K562 (cell line): ENCODE measurements around the gene ICAM1. TPM values are rescaled to one million over a fixed set of nuclear protein-coding genes. Genes with fewer than 3 reads are reported as not detected.

Source experiments
- ATAC-seq: fragments of 200-7000 bp; cut with Tn5 transposase; 3 replicates; pipeline ENCODE4 v1.9.1; 2020; ENCODE audit warnings: moderate library complexity
- BruUV-seq: library from RNA; stranded (reverse); fragments of 400-500 nt; replicated peaks from 2 replicates; lab custom pipeline; 2021; lab: Mats Ljungman, UMichigan
- CTCF ChIA-PET: fragments of 300-600 bp; formaldehyde crosslinking; extraction: SDS; loops from one replicate; lab custom pipeline; 2021; ENCODE audit warnings: low intra/inter-chr PET ratio; lab: Yijun Ruan, JAX
- POLR2A ChIA-PET: fragments of 300-600, 350-650 bp; sonication (Branson Sonifier 250); formaldehyde crosslinking; extraction: SDS; loops from one replicate; lab custom pipeline; 2021; ENCODE audit warnings: antibody characterized with exemption, inconsistent platforms; lab: Yijun Ruan, JAX
- DNase-seq, 4 experiments: peaks; one replicate each; pipeline versions ENCODE4 v3.0.0 to v3.0.0-alpha.2; 2011 to 2018; ENCODE audit warnings: low spot score in 3 of 4, mixed read lengths in 3 of 4; ENCODE audit errors: extremely low read depth in 1 of 4
- FAIRE-seq: peaks from 2 replicates; lab custom pipeline; 2011; peaks lifted over from hg19 to GRCh38; lab: Jason Lieb, UNC
- H2AFZ ChIP-seq: 2 replicates; pipeline ENCODE4 v1.6.0; 2011; ENCODE audit warnings: low read depth, low read length, control low read depth, inconsistent platforms
- H3K27ac ChIP-seq: fragments of 200-600 bp; 3 replicates; pipeline ENCODE4 v1.8.0; 2011; ENCODE audit warnings: low read depth, mild to moderate bottlenecking, control low read depth, inconsistent platforms, low read length, moderate library complexity, mixed read lengths; ENCODE audit errors: extremely low read depth
- H3K27me3 ChIP-seq, 2 experiments: fragments of 300-600 bp in 1 of 2; 2 replicates in 1 of 2; 3 replicates in 1 of 2; pipeline versions ENCODE4 v1.6.0 to v1.8.0; 2011; ENCODE audit warnings: inconsistent platforms in 2 of 2, low read length in 2 of 2, mild to moderate bottlenecking in 1 of 2, mixed read lengths in 1 of 2, moderate library complexity in 1 of 2; ENCODE audit not compliant: control insufficient read depth in 2 of 2, insufficient read depth in 2 of 2
- H3K36me3 ChIP-seq: fragments of 300-600 bp; 3 replicates; pipeline ENCODE4 v1.8.0; 2011; ENCODE audit warnings: mild to moderate bottlenecking, low read length, inconsistent platforms; ENCODE audit not compliant: control insufficient read depth, insufficient read depth
- H3K4me1 ChIP-seq, 2 experiments: fragments of 200-600 bp in 1 of 2; replicated peaks in 1 of 2; 2 replicates in 1 of 2; 3 replicates in 1 of 2; pipeline versions ENCODE4 v1.5.1 to v1.8.0; 2011; ENCODE audit warnings: inconsistent platforms in 2 of 2, low read length in 2 of 2, mild to moderate bottlenecking in 1 of 2, mixed read lengths in 1 of 2, moderate library complexity in 1 of 2; ENCODE audit not compliant: control insufficient read depth in 2 of 2, insufficient read depth in 2 of 2
- H3K4me2 ChIP-seq: 2 replicates; pipeline ENCODE4 v1.6.1; 2011; ENCODE audit warnings: low read length, control low read depth, inconsistent platforms, mixed read lengths; ENCODE audit not compliant: insufficient read depth
- H3K4me3 ChIP-seq: fragments of 200-600 bp; sonication (generic), shearing (Covaris generic); 2 replicates; pipeline ENCODE4 v1.5.1; 2016; ENCODE audit warnings: control low read depth, inconsistent platforms
- H3K79me2 ChIP-seq: fragments of 200-600 bp; 3 replicates; pipeline ENCODE4 v1.8.0; 2011; ENCODE audit warnings: low read length, inconsistent platforms; ENCODE audit not compliant: control insufficient read depth, insufficient read depth
- H3K9ac ChIP-seq, 2 experiments: 2 replicates each; pipeline versions ENCODE4 v1.6.0 to v1.6.1; 2011; ENCODE audit warnings: low read depth in 2 of 2, low read length in 2 of 2, control low read depth in 1 of 2, inconsistent platforms in 1 of 2, mild to moderate bottlenecking in 1 of 2, mixed read lengths in 1 of 2; ENCODE audit not compliant: insufficient read depth in 1 of 2
- H3K9me1 ChIP-seq: one replicate; pipeline ENCODE4 v1.6.0; 2011; ENCODE audit warnings: inconsistent platforms, mild to moderate bottlenecking, low read length, moderate library complexity; ENCODE audit not compliant: control insufficient read depth, insufficient read depth
- H3K9me3 ChIP-seq: replicated peaks from 2 replicates; pipeline ENCODE4 v1.5.1; 2011; ENCODE audit warnings: low read depth, low read length, inconsistent platforms; ENCODE audit not compliant: control insufficient read depth, insufficient read depth
- H4K20me1 ChIP-seq: replicated peaks from 2 replicates; pipeline ENCODE4 v1.6.1; 2011; ENCODE audit warnings: low read length, inconsistent platforms, mixed read lengths; ENCODE audit not compliant: control insufficient read depth, insufficient read depth
- CAMTA2 ChIP-seq: fragments of 250-450 bp; sonication (Bioruptor Pico); conservative IDR thresholded peaks from 2 replicates; pipeline ENCODE4 v1.5.1; 2022
- CHD4 ChIP-seq: fragments of 200-600 bp; sonication (generic); IDR thresholded peaks from 3 replicates; pipeline ENCODE4 v1.6.1; 2012; ENCODE audit warnings: low read depth, mild to moderate bottlenecking, mixed read lengths, low read length, inconsistent platforms; ENCODE audit not compliant: insufficient read depth, insufficient replicate concordance, poor library complexity, severe bottlenecking
- HDAC8 ChIP-seq: fragments of 450-650 bp; IDR thresholded peaks from 2 replicates; pipeline ENCODE4 v1.6.1; 2016; ENCODE audit warnings: mild to moderate bottlenecking, missing genetic modification characterization, moderate library complexity, missing compliant biosample characterization
- MCM7 ChIP-seq, 2 experiments: fragments of 450-650 bp; IDR thresholded peaks; 2 replicates each; pipeline ENCODE4 v1.6.1; 2016 to 2018
- NFRKB ChIP-seq: fragments of 450-650 bp; IDR thresholded peaks from 2 replicates; pipeline ENCODE4 v1.6.1; 2016; ENCODE audit warnings: low read depth
- PCBP1 ChIP-seq: fragments of 200-400 bp; formaldehyde crosslinking; IDR thresholded peaks from 2 replicates; pipeline ENCODE4 v1.6.1; 2018; ENCODE audit warnings: mild to moderate bottlenecking, low read depth, low read length; ENCODE audit not compliant: poor library complexity, severe bottlenecking
- POLR2H ChIP-seq: IDR thresholded peaks from 2 replicates; pipeline ENCODE4 v1.6.1; 2016; ENCODE audit warnings: missing genetic modification characterization, low read depth, mild to moderate bottlenecking, control low read depth, missing compliant biosample characterization, moderate library complexity
- PRMT5 ChIP-seq: sonication (generic); formaldehyde crosslinking; IDR thresholded peaks from 2 replicates; pipeline ENCODE4 v1.5.0; 2020; ENCODE audit warnings: missing genetic modification reagents
- SIRT6 ChIP-seq: IDR thresholded peaks from one replicate; pipeline ENCODE4 v1.6.1; 2012; ENCODE audit warnings: low read depth, mild to moderate bottlenecking, control low read depth, inconsistent platforms, low read length, moderate library complexity
- SPI1 ChIP-seq: IDR thresholded peaks from 2 replicates; pipeline ENCODE4 v1.6.1; 2011; ENCODE audit warnings: low read depth, low read length, control low read depth, borderline replicate concordance
- TEAD1 ChIP-seq, 2 experiments: fragments of 450-650 bp in 1 of 2; sonication (generic) in 1 of 2; formaldehyde crosslinking; IDR thresholded peaks; 2 replicates each; pipeline versions ENCODE4 v1.4.0 to v1.8.0; 2020 to 2022; ENCODE audit warnings: mild to moderate bottlenecking in 2 of 2, missing genetic modification reagents in 1 of 2
- ZMIZ1 ChIP-seq, 2 experiments: fragments of 150-350 bp in 1 of 2; IDR thresholded peaks; 2 replicates each; pipeline ENCODE4 v1.6.1; 2012 to 2016; ENCODE audit warnings: low read depth in 2 of 2, low read length in 2 of 2, mild to moderate bottlenecking in 1 of 2, moderate library complexity in 1 of 2
- ZNF398 ChIP-seq: fragments of 250-450 bp; sonication (Bioruptor Pico); IDR thresholded peaks from 2 replicates; pipeline ENCODE4 v1.8.0; 2021; ENCODE audit warnings: moderate library complexity, mild to moderate bottlenecking, inconsistent platforms
- ZSCAN29 ChIP-seq: fragments of 450-650 bp; IDR thresholded peaks from 2 replicates; pipeline ENCODE4 v1.6.1; 2017
- WGBS: fragments of 100-300 bp; shearing (Covaris generic); methylation state at CpG from one replicate; pipeline ENCODE4 v1.1.6; 2016; ENCODE audit warnings: low coverage, mixed read lengths; ENCODE audit not compliant: insufficient coverage; ENCODE audit errors: missing lambda C conversion rate; 5-methylcytosine and 5-hydroxymethylcytosine counted together
- in situ Hi-C: fragments of 300-500 bp; cut with MboI; formaldehyde crosslinking; loops from 4 replicates; pipeline ENCODE4 v1.15.0; 2018; ENCODE audit warnings: inconsistent platforms, mixed read lengths
- intact Hi-C: fragments of 100-400 bp; cut with micrococcal nuclease; formaldehyde crosslinking; loops from 2 replicates; pipeline ENCODE4 v1.14.2; 2022
- polyA plus RNA-seq, 8 experiments: library from polyadenylated mRNA; depleted of rRNA in 4 of 8; stranded (reverse) in 5 of 8; unstranded in 3 of 8; fragments of >200 nt; fragmentation: Nextera tagmentation in 2 of 8; fragmentation: Illumina TruSeq in 1 of 8; extraction: Ambion mirVana in 2 of 8; extraction: Trizol in 1 of 8; gene quantifications; 2 replicates each; pipeline versions ENCODE4 v1.2.1 to v1.2.3, GENCODE V29; 2011 to 2014; ENCODE audit warnings: inconsistent platforms in 1 of 8, missing spikeins in 1 of 8
- total RNA-seq, 7 experiments: library from RNA; depleted of rRNA in 6 of 7; stranded (reverse); fragments of >200 nt in 6 of 7; fragmentation: Illumina TruSeq in 2 of 7; extraction: Trizol in 2 of 7; gene quantifications; 2 replicates each; pipeline versions ENCODE4 v1.2.1 to v1.2.3, GENCODE V29; 2011 to 2021; ENCODE audit warnings: low replicate concordance in 1 of 7

ICAM1 gene
- total and polyA plus RNA-seq, 9 of the 15 experiments (the other 6 are each of a cell fraction or from before 2014, with no cell fraction given), result 2.3 to 24.4 (median 13.4) TPM

GRCh38 chr19:10269333-10270179, 1.4 kb upstream of the ICAM1 start (continued):
- TF ChIP-seq CAMTA2, result no peak
- no peak for TF ChIP-seq SIRT6

GRCh38 chr19:10270180-10270615, 722 bp upstream of the ICAM1 start:
- intact Hi-C loops (loop anchor here (1.0 to 2.0 kb wide), 2 partner anchors 19 to 111 kb away; partner anchors contain the start of genes ICAM5 and TYK2), in situ Hi-C loops (loop anchor here (5.0 kb wide), 1 partner anchor 117 kb away; no protein-coding TSS in a partner anchor)
- no peaks in the 10 kb centered on the region for H3K9me1 ChIP-seq
- FAIRE-seq, result no peak
- peak overlapping the region; percentile 76 for H3K4me2 ChIP-seq
- peak; percentile 65 for ATAC-seq
- peak; percentile 48 to 76 (median 70) for DNase-seq
- peak overlapping the region; percentile 73 to 93 for H3K9ac ChIP-seq
- WGBS, result 8% methylated on average over 24 of the region's 37 CpGs
- H2AFZ ChIP-seq, result peak overlapping the region; percentile 91
- no TSS peak for BruUV-seq
- H3K27ac ChIP-seq, result peak overlapping the region; percentile 81
- ChIA-PET CTCF (interaction anchor here (3.9 kb wide), 1 partner anchor 119 kb away, joined by 77 read pairs; no protein-coding TSS in a partner anchor), POLR2A (interaction anchor here (0.6 to 3.7 kb wide), 16 partner anchors 10 to 386 kb away, joined by 3 to 74 read pairs (median 4); partner anchors contain the start of genes FDX2, ICAM4, ICAM5 and PPAN)
- H4K20me1 ChIP-seq, result no peaks in the 10 kb centered on the region
- H3K27me3 ChIP-seq, result no peaks in the 10 kb centered on the region
- H3K79me2 ChIP-seq, result peaks cover 30% of the 10 kb centered on the region
- H3K9me3 ChIP-seq, result no peaks in the 10 kb centered on the region
- peaks cover 22% of the 10 kb centered on the region; the same call in 2 of the 3 replicates for H3K36me3 ChIP-seq
- peaks cover 16 to 33% of the 10 kb centered on the region in 2 experiments; a peak in 4 of 5 replicates for H3K4me1 ChIP-seq
- H3K4me3 ChIP-seq, result peak overlapping the region; percentile 48
- TF ChIP-seq TEAD1 (CRISPR knock-in tag; IDR thresholded peaks at IDR 0.05), result no peak
- TF ChIP-seq PRMT5 (CRISPR knock-in tag), result no peak
- no peak for TF ChIP-seq ZNF398 (CRISPR knock-in tag)
- no peak for TF ChIP-seq ZSCAN29
- peak in 1 of 2 experiments; percentile 31; a peak in 1 of 4 replicates for TF ChIP-seq ZMIZ1 (IDR thresholded peaks at IDR 0.05; ENCODE audit: low read depth in 2 of 2, low read length in 2 of 2)
- peak; percentile 84 for TF ChIP-seq SPI1
- TF ChIP-seq NFRKB, result 0 out of 2 replicates have a peak, but pooled peaks have one; percentile 24
- TF ChIP-seq POLR2H, result no peak
- no peak for TF ChIP-seq CHD4
- TF ChIP-seq MCM7 (IDR thresholded peaks at IDR 0.05), result no peak
- TF ChIP-seq HDAC8 (tag), result no peak
- TF ChIP-seq PCBP1, result no peak
